Testis (tissue), 3 donors: ENCODE measurements around the gene ZNF862. TPM values are rescaled to one million over a fixed set of nuclear protein-coding genes. Genes with fewer than 3 reads are reported as not detected.

Experiments
- DNase-seq: peaks from one replicate; pipeline ENCODE4 v3.0.0-alpha.2; 2019
- H3K27ac ChIP-seq, 2 donors: fragments of 200-600 bp; sonication (generic); one replicate each; pipeline ENCODE4 v1.5.1; 2019
- H3K27me3 ChIP-seq: fragments of 200-600 bp; sonication (generic); one replicate; pipeline ENCODE4 v1.5.1; 2019
- H3K36me3 ChIP-seq: fragments of 200-600 bp; sonication (generic); one replicate; pipeline ENCODE4 v1.5.1; 2017; ENCODE audit warnings: low read depth; ENCODE audit errors: missing control alignments
- H3K4me1 ChIP-seq: fragments of 200-600 bp; sonication (generic); one replicate; pipeline ENCODE4 v1.5.1; 2019
- H3K4me3 ChIP-seq, 2 donors: fragments of 200-600 bp; sonication (generic); one replicate each; pipeline ENCODE4 v1.5.1; 2017 to 2019
- H3K9me3 ChIP-seq: fragments of 200-600 bp; sonication (generic); one replicate; pipeline ENCODE4 v1.5.1; 2017
- CTCF ChIP-seq, 3 experiments: fragments of 450-650 bp in 2 of 3; fragments of 200-600 bp in 1 of 3; sonication (generic) in 1 of 3; IDR thresholded peaks; one replicate each; pipeline ENCODE4 v1.5.1; 2016 to 2019; ENCODE audit warnings: antibody characterized with exemption in 3 of 3, mild to moderate bottlenecking in 2 of 3, moderate library complexity in 1 of 3
- POLR2A ChIP-seq: fragments of 450-650 bp; IDR thresholded peaks from one replicate; pipeline ENCODE4 v1.6.1; 2017; ENCODE audit warnings: antibody characterized with exemption, mild to moderate bottlenecking, moderate library complexity
- WGBS, 2 donors: methylation state at CpG; one replicate each; pipeline ENCODE4 v1.1.5; 2018; 5-methylcytosine and 5-hydroxymethylcytosine counted together
- intact Hi-C: fragments of 100-400 bp; cut with DNase I; formaldehyde crosslinking; loops from one replicate; pipeline ENCODE4 v1.15.1; 2023; ENCODE audit warnings: low total_unique reads
- polyA plus RNA-seq: library from polyadenylated mRNA; stranded (reverse); fragments of 350-450 nt; fragmentation: Illumina TruSeq; extraction: RNeasy Lipid Tissue Mini Kit (QIAGEN cat#74804); gene quantifications from one replicate; pipeline ENCODE4 v1.2.3, GENCODE V29; 2014; ENCODE audit warnings: low read depth, low replicate concordance; ENCODE audit not compliant: insufficient read depth
- total RNA-seq, 2 donors: library from RNA; depleted of rRNA; stranded (reverse); fragments of >200 nt; gene quantifications; one replicate each; pipeline ENCODE4 v1.2.3, GENCODE V29; 2016

ZNF862 gene
- total and polyA plus RNA-seq, 3 donors from 2014 or later, result 12.8 to 24.5 (median 21.6) TPM

- no peak overlapping the region for H3K27ac ChIP-seq
- WGBS, 2 donors, result 80 to 89% methylated on average over 10 to 16 of the region's 16 CpGs
- intact Hi-C loops, result no loop called here
- H3K4me1 ChIP-seq, result no peaks in the 10 kb centered on the region
- TF ChIP-seq POLR2A (no peak), CTCF (IDR thresholded peaks at IDR 0.05) (no peak)
- DNase-seq, result no peak
- no peak overlapping the region for H3K4me3 ChIP-seq
- H3K27me3 ChIP-seq, result no peaks in the 10 kb centered on the region
- H3K36me3 ChIP-seq, result no peaks in the 10 kb centered on the region
- H3K9me3 ChIP-seq, result no peaks in the 10 kb centered on the region
These were observed 31.4 kb upstream of the ZNF862 start for GRCh38 chr7:149806726-149807125.

- Histone ChIP-seq H3K36me3 (no peaks in the 10 kb centered on the region), H3K4me1 (no peaks in the 10 kb centered on the region), H3K27ac (no peak overlapping the region), H3K27me3 (no peaks in the 10 kb centered on the region), H3K9me3 (no peaks in the 10 kb centered on the region), H3K4me3 (no peak overlapping the region)
- DNase-seq, result no peak
- TF ChIP-seq CTCF (IDR thresholded peaks at IDR 0.05), result no peak
- TF ChIP-seq POLR2A, result no peak
- intact Hi-C loops, result no loop called here
- 93 to 94% methylated on average over 3 to 10 of the region's 10 CpGs for WGBS, 2 donors
These were observed 29.9 kb upstream of the ZNF862 start for GRCh38 chr7:149808311-149808710.

- no peaks in the 10 kb centered on the region for H3K4me1 ChIP-seq
- H3K36me3 ChIP-seq, result no peaks in the 10 kb centered on the region
- TF ChIP-seq POLR2A (no peak), CTCF (IDR thresholded peaks at IDR 0.05) (no peak)
- H3K27me3 ChIP-seq, result no peaks in the 10 kb centered on the region
- H3K4me3 ChIP-seq, result no peak overlapping the region
- DNase-seq, result no peak
- 83 to 90% methylated on average over 1 to 2 of the region's 2 CpGs for WGBS, 2 donors
- H3K27ac ChIP-seq, result no peak overlapping the region
- intact Hi-C loops, result no loop called here
- H3K9me3 ChIP-seq, result no peaks in the 10 kb centered on the region
These were observed 29.0 kb upstream of the ZNF862 start for GRCh38 chr7:149809215-149809614.

- TF ChIP-seq CTCF (IDR thresholded peaks at IDR 0.05) (no peak), POLR2A (no peak)
- no peaks in the 10 kb centered on the region for H3K27me3 ChIP-seq
- no peaks in the 10 kb centered on the region for H3K36me3 ChIP-seq
- no peak for DNase-seq
- H3K4me3 ChIP-seq, result no peak overlapping the region
- no peaks in the 10 kb centered on the region for H3K4me1 ChIP-seq
- WGBS, 2 donors, result 27 to 67% methylated on average over 1 to 2 of the region's 3 CpGs
- no peak overlapping the region for H3K27ac ChIP-seq
- H3K9me3 ChIP-seq, result no peaks in the 10 kb centered on the region
- intact Hi-C loops, result no loop called here
These were observed 27.0 kb upstream of the ZNF862 start for GRCh38 chr7:149811221-149811620.

GRCh38 chr7:149811831-149812490 is 26.2 kb upstream of the ZNF862 start:
- intact Hi-C loops, result no loop called here
- TF ChIP-seq CTCF (IDR thresholded peaks at IDR 0.05) (no peak), POLR2A (no peak)

More at GRCh38 chr7:149811831-149812490, 26.2 kb upstream of the ZNF862 start:
- DNase-seq, result no peak
- no peaks in the 10 kb centered on the region for H3K27me3 ChIP-seq
- WGBS, 2 donors, result 90 to 92% methylated on average over 2 to 16 of the region's 16 CpGs
- no peaks in the 10 kb centered on the region for H3K4me1 ChIP-seq
- no peak overlapping the region for H3K27ac ChIP-seq
- H3K9me3 ChIP-seq, result no peaks in the 10 kb centered on the region
- no peak overlapping the region for H3K4me3 ChIP-seq
- no peaks in the 10 kb centered on the region for H3K36me3 ChIP-seq
